Astrocyte (in vitro differentiated cells and primary cell): Measurements from ENCODE around the gene FGGY.

ENCODE experiments used
- EZH2 ChIP-seq: IDR thresholded peaks from 2 replicates; pipeline ENCODE4 v1.6.1; 2012; ENCODE audit warnings: mild to moderate bottlenecking, low read length, inconsistent platforms; ENCODE audit not compliant: insufficient read depth
- TF ChIP-seq, protein P1 (sequence below): IDR thresholded peaks from 2 replicates; pipeline ENCODE4 v1.5.1; 2011; ENCODE audit warnings: low read depth, mild to moderate bottlenecking, inconsistent platforms, low read length, moderate library complexity; ENCODE audit not compliant: insufficient read depth

- TF ChIP-seq, protein P1, sequence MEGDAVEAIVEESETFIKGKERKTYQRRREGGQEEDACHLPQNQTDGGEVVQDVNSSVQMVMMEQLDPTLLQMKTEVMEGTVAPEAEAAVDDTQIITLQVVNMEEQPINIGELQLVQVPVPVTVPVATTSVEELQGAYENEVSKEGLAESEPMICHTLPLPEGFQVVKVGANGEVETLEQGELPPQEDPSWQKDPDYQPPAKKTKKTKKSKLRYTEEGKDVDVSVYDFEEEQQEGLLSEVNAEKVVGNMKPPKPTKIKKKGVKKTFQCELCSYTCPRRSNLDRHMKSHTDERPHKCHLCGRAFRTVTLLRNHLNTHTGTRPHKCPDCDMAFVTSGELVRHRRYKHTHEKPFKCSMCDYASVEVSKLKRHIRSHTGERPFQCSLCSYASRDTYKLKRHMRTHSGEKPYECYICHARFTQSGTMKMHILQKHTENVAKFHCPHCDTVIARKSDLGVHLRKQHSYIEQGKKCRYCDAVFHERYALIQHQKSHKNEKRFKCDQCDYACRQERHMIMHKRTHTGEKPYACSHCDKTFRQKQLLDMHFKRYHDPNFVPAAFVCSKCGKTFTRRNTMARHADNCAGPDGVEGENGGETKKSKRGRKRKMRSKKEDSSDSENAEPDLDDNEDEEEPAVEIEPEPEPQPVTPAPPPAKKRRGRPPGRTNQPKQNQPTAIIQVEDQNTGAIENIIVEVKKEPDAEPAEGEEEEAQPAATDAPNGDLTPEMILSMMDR = no peak
- TF ChIP-seq EZH2 = no peak
These were observed 107.9 kb downstream of the FGGY start for GRCh38 chr1:59404796-59405195.
